Epidermal melanocyte (primary cell): ENCODE data around the gene GHRHR.

ENCODE experiments used
- DNase-seq: peaks from one replicate; pipeline ENCODE4 v3.0.0; 2011; ENCODE audit warnings: low spot score; ENCODE audit not compliant: insufficient read length

The GHRHR gene

DNA sequence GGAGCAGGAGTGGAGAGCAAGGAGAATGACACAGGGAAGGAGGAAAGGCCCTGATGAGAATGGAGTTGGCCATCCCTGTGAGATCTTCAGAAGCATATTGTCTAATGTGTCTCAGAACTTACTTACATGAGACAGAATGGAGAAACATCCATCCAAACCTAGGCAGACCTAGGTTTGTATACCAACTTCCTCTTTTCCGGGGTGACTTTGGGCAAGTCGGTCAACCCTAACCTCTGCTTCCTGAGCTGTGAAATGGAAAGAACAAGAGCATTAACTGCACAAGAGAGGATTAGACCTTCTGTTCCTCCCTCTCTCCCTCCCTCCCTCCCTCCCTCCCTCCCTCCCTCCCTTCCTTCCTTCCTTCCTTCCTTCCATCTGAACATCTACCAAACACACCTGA lies 4.5 kb downstream of the GHRHR start:
- no peak for DNase-seq

DNA sequence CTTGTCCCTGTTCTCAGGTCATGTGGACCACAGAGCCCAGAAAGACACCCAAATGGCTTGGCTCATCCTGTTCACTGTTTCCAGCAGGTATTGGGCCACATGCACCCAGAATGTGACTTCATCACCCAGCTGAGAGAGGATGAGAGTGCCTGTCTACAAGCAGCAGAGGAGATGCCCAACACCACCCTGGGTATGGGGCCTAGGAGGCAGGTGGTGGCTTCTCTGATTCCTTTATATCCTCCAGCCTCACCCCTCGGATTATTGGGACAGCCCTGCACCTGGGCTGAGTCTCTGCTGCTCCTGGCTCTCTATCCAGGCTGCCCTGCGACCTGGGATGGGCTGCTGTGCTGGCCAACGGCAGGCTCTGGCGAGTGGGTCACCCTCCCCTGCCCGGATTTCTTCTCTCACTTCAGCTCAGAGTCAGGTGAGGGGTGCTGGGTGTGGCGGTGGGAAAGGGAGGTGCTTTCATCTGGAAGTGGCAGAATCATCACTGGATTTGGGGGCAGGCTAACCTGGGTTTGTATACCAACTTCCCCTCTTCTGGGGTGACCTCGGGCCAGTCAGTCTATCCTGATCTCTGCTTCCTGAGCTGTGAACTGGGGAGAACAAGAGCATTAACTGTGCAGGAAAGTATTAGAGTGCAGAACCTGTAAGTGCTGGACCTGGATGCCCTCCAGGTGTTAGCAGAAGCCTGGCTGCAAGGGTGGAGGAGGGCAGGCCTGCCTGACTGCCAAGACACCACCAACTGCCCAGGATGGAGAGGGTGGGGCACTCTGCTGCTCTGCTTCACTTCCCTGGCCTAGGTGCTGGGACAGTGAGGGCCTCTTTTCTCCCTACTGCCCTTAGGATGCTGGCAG lies 5.2 kb downstream of the GHRHR start:
- DNase-seq = no peak

DNA sequence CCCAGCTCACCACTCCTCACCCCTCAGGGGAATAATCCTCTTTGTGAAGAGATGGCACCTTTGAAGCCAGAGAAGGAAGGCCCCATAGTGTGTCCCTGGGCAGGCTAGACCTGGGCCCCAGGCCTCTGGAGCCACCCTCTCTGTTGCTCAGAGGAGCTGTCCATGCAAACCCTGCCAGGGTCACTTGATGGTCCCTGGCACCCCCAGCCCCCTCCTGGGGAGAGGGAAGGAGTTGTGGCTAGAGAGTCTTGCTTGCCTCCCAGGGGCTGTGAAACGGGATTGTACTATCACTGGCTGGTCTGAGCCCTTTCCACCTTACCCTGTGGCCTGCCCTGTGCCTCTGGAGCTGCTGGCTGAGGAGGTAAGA lies 5.8 kb downstream of the GHRHR start:
- DNase-seq = no peak

DNA sequence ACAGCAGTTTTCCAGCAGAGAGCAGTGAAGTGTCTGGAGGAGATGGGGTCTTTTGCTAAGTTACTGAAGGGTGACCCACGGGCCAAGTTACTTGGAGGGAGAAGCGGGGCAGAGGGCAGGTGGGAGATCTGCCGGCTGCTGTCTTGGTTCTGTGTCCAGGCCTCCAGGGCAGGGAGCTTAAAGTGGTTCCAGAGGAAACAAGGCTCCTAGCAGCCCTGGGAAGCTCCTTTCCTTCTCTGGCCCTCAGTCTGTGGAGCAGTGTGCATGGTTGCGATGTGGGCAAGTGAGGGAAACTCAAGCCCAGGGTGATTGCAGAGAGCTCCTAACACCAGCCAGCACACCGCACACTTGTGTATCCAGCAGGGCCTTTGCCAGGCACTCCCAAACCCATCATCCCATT lies 6.3 kb downstream of the GHRHR start:
- no peak for DNase-seq

- no peak for DNase-seq
Observed at GRCh38 chr7:30970594-30971094, 6.9 kb downstream of the GHRHR start.

GRCh38 chr7:30971440-30971839 lies 7.7 kb downstream of the GHRHR start:
- DNase-seq = no peak

DNA sequence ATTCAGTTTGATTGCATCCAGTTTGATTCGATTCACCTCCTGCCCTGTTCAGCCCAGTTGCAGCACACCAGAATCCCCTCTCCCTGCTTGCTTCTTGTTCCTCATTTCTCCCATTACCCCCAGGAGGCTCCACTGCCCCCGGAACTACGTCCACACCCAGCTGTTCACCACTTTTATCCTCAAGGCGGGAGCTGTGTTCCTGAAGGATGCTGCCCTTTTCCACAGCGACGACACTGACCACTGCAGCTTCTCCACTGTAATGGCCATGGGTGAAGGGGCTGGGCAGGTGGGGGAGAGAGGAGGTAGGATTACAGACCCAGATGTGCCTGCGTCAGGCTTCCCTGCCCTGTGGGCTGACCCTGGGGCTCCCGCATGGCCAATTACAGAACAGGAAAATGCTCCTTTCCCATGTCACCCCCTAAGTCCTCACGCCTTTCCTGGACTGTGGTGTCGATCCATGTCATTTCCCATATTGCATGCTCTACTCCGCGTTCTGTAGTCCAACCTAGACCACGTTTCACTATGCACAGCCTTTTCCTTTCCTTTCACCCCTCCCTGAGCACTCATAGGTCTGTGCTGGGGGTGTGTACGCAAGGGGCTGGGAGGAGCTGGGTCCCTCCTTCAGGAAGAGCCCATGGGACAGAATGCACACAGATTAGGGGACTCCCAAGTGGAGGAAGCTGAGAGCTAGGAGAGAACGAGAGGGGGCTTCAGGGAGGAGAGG lies 8.2 kb downstream of the GHRHR start:
- DNase-seq = no peak

DNA sequence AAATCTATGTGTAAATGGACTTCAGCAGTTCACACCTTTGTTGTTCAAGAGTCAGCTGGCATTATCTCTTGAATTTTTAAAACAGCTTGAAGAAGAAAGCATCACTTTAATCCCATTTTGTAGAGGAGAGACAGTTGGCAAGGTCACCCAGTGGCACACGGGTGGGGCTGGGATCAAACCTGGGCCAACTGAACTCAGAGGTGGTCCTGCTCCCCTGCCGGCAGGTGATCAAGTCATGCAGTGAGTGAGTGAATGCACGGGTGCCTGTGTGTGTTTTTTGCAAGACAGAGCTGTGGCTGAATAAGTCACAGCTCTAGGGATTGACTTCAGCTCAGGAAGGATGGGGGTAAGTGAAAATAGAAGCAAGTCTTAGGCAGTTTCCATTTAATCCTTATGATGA lies 9.5 kb downstream of the GHRHR start:
- DNase-seq = no peak

- no peak for DNase-seq
Observed at GRCh38 chr7:30973791-30974604, 10.2 kb downstream of the GHRHR start.

DNA sequence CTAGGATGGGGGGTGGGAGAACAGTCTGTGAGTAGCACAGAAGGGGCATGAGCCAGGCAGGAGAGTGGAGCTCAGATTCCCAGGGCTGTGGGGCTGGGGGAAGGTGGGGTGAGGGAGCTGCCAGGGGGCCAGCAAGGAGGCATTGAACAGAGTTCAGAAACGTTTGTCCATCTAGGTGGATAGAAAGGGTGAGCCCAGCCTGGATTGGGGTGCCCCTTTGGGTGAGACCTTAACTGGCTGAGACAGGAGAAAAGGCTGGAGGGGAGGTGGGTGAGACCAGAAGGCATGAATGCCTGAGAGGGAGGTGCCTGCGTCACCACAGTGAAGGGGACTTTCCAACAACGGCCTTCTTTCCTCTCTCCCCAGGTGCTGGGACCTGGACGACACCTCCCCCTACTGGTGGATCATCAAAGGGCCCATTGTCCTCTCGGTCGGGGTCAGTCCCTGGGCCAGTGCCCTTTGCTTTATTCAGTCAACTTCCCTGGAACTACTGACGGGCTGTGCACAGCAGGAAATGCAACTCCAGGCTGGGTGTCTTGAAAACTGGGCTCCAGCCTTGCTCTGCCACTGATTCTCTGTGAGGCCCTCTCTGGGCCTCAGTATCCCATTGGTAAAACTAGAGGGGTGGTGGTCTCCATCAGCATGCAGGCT lies 11.0 kb downstream of the GHRHR start:
- no peak for DNase-seq

GRCh38 chr7:30975256-30975899 lies 11.6 kb downstream of the GHRHR start:
- no peak for DNase-seq

GRCh38 chr7:30976381-30976780 lies 12.6 kb downstream of the GHRHR start:
- no peak for DNase-seq

DNA sequence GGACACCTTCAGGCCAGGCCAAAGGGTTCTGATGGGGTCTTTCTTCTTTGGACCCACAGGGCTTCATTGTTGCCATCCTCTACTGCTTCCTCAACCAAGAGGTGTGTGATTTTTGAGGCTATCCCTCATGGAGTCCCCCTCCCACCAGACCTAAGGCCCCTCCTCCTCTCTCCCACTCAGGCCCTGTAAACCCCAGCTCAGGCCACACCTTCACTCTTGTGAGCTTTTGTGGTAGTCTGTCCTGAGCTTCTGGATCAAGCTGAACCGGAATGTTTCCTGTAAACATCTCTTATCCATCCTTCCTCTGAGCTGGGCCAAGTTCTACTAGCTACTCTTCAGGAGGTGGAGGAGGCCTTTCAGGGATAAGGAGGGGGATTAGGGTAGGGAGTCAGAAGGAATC lies 13.5 kb downstream of the GHRHR start:
- DNase-seq = no peak

GRCh38 chr7:30977896-30978564 lies 14.3 kb downstream of the GHRHR start:
- no peak for DNase-seq

GRCh38 chr7:30979027-30979426 lies 15.3 kb downstream of the GHRHR start:
- no peak for DNase-seq

GRCh38 chr7:30980194-30980593 lies 16.4 kb downstream of the GHRHR start:
- no peak for DNase-seq

DNA sequence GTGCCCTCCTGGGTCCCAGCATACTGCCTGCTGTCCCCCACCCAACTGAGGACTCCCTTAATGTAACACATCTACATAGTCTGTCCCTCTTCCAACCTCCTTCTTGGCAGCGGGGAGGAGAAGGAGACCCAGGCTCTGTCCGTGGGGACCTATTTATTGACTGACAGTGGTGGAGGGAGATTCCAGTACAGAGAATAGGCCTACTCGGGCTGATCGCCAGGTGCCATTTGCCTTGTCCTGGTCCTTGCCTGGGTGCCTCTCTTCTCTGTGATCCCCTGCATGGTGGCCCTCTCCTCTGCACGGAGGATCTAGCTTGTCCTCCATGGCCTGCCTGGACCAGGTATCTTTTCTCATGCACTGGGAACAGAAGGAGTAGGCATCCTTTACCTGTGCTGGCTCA lies 17.0 kb downstream of the GHRHR start:
- DNase-seq = no peak

- DNase-seq = peak; percentile 87
Observed at GRCh38 chr7:30983042-30983913, 19.5 kb downstream of the GHRHR start.

GRCh38 chr7:30983914-30984247 lies 20.1 kb downstream of the GHRHR start:
- DNase-seq = no peak
